Cardiac fibroblast (primary cell): Measurements from ENCODE around the gene SH3RF2.
"Not testable (repeated sequence)": the region's sequence is repeated elsewhere in the genome, so short reads cannot be mapped to it uniquely, and the experiment has no call there.

Experiments used
- DNase-seq, 2 donors: peaks; one replicate each; pipeline versions ENCODE4 v3.0.0 to v3.0.0-alpha.2; 2010; ENCODE audit warnings: low read depth in 2 of 2
- H3K4me3 ChIP-seq, 2 donors: replicated peaks in 1 of 2; 1 replicate in 1 of 2; 2 replicates in 1 of 2; pipeline ENCODE4 v1.5.1; 2011; ENCODE audit warnings: low read depth in 2 of 2, low read length in 2 of 2, mild to moderate bottlenecking in 2 of 2, moderate library complexity in 1 of 2
- TF ChIP-seq, protein P1 (sequence below): IDR thresholded peaks from one replicate; pipeline ENCODE4 v1.5.1; 2011; ENCODE audit warnings: low read depth, mild to moderate bottlenecking, low read length, inconsistent platforms

The SH3RF2 gene

DNA sequence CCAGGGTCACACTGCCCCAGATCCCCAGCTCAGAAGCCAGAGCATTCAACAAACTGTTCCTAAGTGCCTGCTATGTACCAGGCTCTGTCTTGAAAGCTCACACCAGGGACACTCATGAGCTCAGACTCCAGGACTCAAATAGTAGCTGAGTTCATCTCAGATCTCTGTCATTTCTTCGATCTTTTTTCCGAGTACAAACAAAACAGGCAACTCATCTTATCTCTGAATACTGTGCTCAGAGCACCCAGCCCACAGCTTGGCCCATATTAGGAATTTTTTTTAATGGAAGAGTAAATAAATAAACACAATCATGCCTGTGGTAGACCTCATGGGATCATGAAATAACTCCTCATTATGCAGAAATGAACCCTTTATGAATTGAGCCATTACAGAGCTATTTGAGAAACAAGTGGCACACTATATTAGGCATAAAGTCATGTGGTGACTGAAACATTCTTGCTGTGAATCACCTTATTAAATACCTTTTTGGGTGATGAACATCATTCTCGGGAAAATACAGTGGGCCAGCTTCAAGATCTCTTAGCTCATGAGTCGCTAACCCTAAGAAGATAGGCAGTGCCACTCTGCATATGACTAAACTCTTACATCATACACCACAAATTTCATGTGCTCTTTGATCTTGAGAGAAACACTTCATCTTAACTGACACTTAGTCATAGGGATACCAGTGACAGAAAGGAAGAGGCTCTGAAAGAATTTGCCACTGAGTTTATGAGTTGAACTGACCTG, 9.9 kb downstream of the SH3RF2 start:
- TF ChIP-seq, protein P1, sequence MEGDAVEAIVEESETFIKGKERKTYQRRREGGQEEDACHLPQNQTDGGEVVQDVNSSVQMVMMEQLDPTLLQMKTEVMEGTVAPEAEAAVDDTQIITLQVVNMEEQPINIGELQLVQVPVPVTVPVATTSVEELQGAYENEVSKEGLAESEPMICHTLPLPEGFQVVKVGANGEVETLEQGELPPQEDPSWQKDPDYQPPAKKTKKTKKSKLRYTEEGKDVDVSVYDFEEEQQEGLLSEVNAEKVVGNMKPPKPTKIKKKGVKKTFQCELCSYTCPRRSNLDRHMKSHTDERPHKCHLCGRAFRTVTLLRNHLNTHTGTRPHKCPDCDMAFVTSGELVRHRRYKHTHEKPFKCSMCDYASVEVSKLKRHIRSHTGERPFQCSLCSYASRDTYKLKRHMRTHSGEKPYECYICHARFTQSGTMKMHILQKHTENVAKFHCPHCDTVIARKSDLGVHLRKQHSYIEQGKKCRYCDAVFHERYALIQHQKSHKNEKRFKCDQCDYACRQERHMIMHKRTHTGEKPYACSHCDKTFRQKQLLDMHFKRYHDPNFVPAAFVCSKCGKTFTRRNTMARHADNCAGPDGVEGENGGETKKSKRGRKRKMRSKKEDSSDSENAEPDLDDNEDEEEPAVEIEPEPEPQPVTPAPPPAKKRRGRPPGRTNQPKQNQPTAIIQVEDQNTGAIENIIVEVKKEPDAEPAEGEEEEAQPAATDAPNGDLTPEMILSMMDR, result no peak
- H3K4me3 ChIP-seq, result no peak overlapping the region
- DNase-seq, result peak in 1 of 2 donors; percentile 62

DNA sequence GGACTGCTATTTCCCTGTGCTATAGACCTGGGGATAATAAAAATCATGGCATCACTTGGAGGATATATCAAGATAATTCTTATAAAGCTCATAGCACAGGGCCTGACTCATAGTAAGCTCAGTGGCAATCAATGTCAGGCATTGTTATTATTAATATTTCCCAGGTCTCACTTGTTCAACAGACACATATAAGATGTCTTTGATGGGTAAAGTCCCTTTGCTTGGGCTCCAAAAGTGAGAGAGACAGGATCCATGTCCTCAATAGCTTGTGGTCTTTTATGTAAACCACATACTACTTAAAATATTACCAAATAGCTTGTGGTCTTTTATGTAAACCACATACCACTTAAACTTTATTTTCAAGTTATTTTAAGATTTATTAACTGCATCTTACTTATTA, 11.2 kb downstream of the SH3RF2 start:
- H3K4me3 ChIP-seq, result no peak overlapping the region
- TF ChIP-seq, protein P1, result no peak
- no peak for DNase-seq

DNA sequence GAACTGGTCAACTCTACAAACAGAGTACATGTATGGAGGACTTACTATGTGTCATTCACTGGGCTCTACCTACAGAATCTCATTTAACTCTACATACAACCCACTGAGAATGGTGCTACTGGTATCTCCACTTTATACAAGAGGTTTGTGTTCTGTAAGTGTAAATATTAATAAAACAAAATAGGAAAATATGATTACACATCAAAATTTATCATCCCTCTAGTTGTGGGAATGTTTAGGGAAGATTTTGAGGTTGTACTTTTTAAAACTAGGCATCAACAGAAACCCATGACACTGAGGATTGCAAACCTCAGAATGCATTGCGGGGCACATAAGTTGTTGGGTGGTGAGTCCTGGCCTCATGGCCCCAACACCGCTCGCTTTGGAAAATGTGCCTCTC, 11.7 kb downstream of the SH3RF2 start:
- TF ChIP-seq, protein P1, result no peak
- DNase-seq, result no peak
- H3K4me3 ChIP-seq, result no peak overlapping the region

DNA sequence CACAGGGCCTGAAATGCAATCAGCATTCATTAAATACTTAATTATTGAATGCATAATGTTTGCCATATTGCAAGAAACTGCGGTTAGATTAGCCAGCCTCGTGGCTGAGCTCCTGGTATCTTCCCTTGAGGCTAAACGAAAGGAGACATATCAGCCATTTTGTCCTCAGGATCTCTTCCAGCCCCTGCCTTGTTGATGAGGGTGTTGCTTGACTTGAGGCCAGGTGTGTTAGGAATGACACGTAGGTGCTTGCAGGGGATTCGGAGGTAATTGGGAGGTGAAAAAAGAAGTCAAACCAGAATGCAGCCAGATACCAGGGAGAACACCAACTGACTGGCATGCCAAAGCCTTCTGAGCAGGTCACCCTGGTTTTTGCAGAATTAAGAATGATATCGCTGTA, 12.5 kb downstream of the SH3RF2 start:
- no peak overlapping the region for H3K4me3 ChIP-seq
- TF ChIP-seq, protein P1, result no peak
- no peak for DNase-seq

DNA sequence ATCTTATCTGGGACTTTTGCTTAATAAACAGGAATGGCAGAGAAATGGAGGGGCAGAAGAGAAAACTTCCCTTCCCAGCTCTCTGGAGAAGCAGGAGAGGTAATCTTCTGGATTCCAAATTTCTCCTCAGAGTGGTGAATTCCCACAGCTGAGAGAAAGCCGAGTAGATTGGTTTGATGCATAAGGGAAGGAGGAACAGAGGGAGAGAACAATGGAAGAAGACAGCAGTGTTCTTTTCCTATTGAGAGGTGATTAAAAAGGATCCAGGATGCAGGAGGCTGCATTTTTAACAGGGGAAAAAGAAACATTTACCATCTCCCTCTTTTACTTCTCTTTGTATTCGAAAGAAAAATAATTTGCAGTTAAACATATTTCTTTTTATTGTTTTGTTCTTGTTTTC, 13.1 kb downstream of the SH3RF2 start:
- TF ChIP-seq, protein P1, result no peak
- H3K4me3 ChIP-seq, result no peak overlapping the region
- DNase-seq, result no peak

DNA sequence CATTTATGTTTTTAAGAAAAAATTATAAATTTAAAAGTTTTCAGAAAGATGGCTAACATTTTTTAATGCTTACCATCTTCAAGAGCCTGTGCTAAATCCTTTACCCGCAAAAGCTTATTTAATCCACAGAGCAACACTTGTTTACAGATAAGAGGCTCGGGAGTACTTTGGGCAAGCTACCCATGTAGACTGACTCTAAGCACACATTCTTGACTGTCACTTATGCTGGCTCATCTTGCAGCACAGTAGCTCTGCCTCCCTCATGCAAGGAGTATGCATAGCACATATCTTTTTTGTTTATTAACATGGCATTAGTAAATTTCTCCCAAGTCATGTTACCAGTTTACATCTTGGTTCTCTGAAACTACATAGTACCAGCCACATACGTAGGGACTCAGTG, 14.7 kb downstream of the SH3RF2 start:
- no peak overlapping the region for H3K4me3 ChIP-seq
- TF ChIP-seq, protein P1, result no peak
- DNase-seq, result peak in 1 of 2 donors; percentile 33

DNA sequence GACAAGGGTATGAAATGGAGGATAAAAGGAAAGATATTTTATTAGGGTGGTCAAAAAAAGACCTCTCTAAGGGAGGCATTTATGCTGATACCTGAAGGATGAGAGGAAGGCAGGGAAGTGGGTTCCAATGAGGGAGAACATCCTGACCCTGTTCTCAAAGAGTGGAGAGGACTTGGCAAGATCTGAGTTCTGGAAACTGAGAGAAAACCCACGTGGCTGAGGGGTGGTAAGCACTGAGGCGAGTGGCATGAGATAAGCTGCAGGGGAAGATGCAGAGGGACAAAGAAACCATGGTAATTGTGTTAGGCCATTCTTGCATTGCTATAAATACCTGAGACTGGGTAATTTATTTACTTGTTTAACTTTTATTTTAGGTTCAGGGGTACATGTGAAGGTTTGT, 16.8 kb downstream of the SH3RF2 start:
- TF ChIP-seq, protein P1, result no peak
- no peak overlapping the region for H3K4me3 ChIP-seq
- DNase-seq, result no peak

DNA sequence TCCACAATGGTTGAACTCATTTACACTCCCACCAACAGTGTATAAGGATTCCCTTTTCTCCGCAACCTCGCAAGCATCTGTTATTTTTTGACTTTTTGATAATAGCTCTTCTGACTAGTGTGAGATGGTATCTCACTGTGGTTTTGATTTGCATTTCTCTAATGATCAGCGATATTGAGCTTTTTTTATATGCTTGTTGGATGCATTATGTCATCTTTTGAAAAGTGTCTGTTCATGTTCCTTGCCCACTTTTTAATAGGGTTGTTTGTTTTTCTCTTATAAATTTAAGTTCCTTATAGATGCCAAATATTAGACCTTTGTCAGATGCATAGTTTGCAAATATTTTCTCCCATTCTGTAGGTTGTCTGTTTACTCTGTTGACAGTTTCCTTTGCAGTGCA, 17.8 kb downstream of the SH3RF2 start:
- DNase-seq, H3K4me3 ChIP-seq: not testable (repeated sequence)
